H9 (cell line): Measurements from ENCODE around the gene PPCDC. TPM values are rescaled to one million over a fixed set of nuclear protein-coding genes. Genes with fewer than 3 reads are reported as not detected.

ENCODE experiments used
- DNase-seq: peaks from one replicate; pipeline ENCODE4 v3.0.0-alpha.2; 2017
- H2AFZ ChIP-seq: one replicate; pipeline ENCODE4 v1.6.1; 2013; ENCODE audit warnings: mild to moderate bottlenecking, low read length, control low read depth, moderate library complexity
- H2AK5ac ChIP-seq: 2 replicates; pipeline ENCODE4 v1.6.1; 2013; ENCODE audit warnings: low read length, control low read depth, mixed read lengths; ENCODE audit not compliant: insufficient read length
- H2BK120ac ChIP-seq: one replicate; pipeline ENCODE4 v1.6.1; 2013; ENCODE audit warnings: low read depth, mild to moderate bottlenecking, low read length, control low read depth, inconsistent platforms; ENCODE audit not compliant: poor library complexity, severe bottlenecking
- H2BK12ac ChIP-seq: 2 replicates; pipeline ENCODE4 v1.6.1; 2013; ENCODE audit warnings: low read length, control low read depth, mixed read lengths, low read depth; ENCODE audit not compliant: insufficient read length
- H2BK15ac ChIP-seq: 2 replicates; pipeline ENCODE4 v1.6.1; 2013; ENCODE audit warnings: low read depth, low read length, control low read depth
- H2BK20ac ChIP-seq: one replicate; pipeline ENCODE4 v1.6.1; 2013; ENCODE audit warnings: low read depth, mild to moderate bottlenecking, low read length, control low read depth, inconsistent platforms; ENCODE audit not compliant: poor library complexity, severe bottlenecking
- H2BK5ac ChIP-seq: 2 replicates; pipeline ENCODE4 v1.6.1; 2013; ENCODE audit warnings: low read length, control low read depth, mixed read lengths; ENCODE audit not compliant: insufficient read length
- H3K14ac ChIP-seq: 2 replicates; pipeline ENCODE4 v1.6.1; 2013; ENCODE audit warnings: low read length, control low read depth; ENCODE audit not compliant: insufficient read depth
- H3K18ac ChIP-seq: 2 replicates; pipeline ENCODE4 v1.6.1; 2013; ENCODE audit warnings: low read depth, mild to moderate bottlenecking, mixed read lengths, low read length, control low read depth; ENCODE audit not compliant: insufficient read length
- H3K23ac ChIP-seq: 2 replicates; pipeline ENCODE4 v1.6.1; 2013; ENCODE audit warnings: low read length, control low read depth, mixed read lengths, low read depth; ENCODE audit not compliant: insufficient read length
- H3K23me2 ChIP-seq: 2 replicates; pipeline ENCODE4 v1.6.1; 2013; ENCODE audit warnings: low read depth, mild to moderate bottlenecking, mixed read lengths, low read length, control low read depth; ENCODE audit not compliant: insufficient read length, poor library complexity, severe bottlenecking
- H3K27ac ChIP-seq: 2 replicates; pipeline ENCODE4 v1.5.1; 2013; ENCODE audit warnings: low read length, control low read depth, mixed read lengths, low read depth; ENCODE audit not compliant: insufficient read length
- H3K27me3 ChIP-seq: 2 replicates; pipeline ENCODE4 v1.6.1; 2013; ENCODE audit warnings: low read length, control low read depth, inconsistent platforms; ENCODE audit not compliant: insufficient read depth
- H3K4ac ChIP-seq: 2 replicates; pipeline ENCODE4 v1.6.1; 2013; ENCODE audit warnings: low read depth, mild to moderate bottlenecking, control low read depth, inconsistent platforms, low read length, moderate library complexity
- H3K4me1 ChIP-seq: 2 replicates; pipeline ENCODE4 v1.6.1; 2013; ENCODE audit warnings: low read length, control low read depth, inconsistent platforms; ENCODE audit not compliant: insufficient read depth
- H3K4me2 ChIP-seq: 2 replicates; pipeline ENCODE4 v1.6.1; 2013; ENCODE audit warnings: low read length, control low read depth, mixed read lengths; ENCODE audit not compliant: insufficient read length, insufficient read depth
- H3K56ac ChIP-seq: 2 replicates; pipeline ENCODE4 v1.6.1; 2013; ENCODE audit warnings: low read depth, mild to moderate bottlenecking, mixed read lengths, low read length, control low read depth; ENCODE audit not compliant: insufficient read length
- H3K79me1 ChIP-seq: 2 replicates; pipeline ENCODE4 v1.6.1; 2013; ENCODE audit warnings: low read depth, mild to moderate bottlenecking, moderate library complexity, low read length, control low read depth, inconsistent platforms; ENCODE audit not compliant: insufficient read depth, poor library complexity, severe bottlenecking
- H3K79me2 ChIP-seq: 2 replicates; pipeline ENCODE4 v1.6.1; 2013; ENCODE audit warnings: low read length, control low read depth, inconsistent platforms; ENCODE audit not compliant: insufficient read depth
- H3K9ac ChIP-seq: 2 replicates; pipeline ENCODE4 v1.6.1; 2013; ENCODE audit warnings: low read length, control low read depth, mixed read lengths; ENCODE audit not compliant: insufficient read length; ENCODE audit errors: extremely low read depth
- H3K9me3 ChIP-seq: one replicate; pipeline ENCODE4 v1.6.1; 2013; ENCODE audit warnings: low read depth, low read length, inconsistent platforms; ENCODE audit not compliant: control insufficient read depth
- H3T11ph ChIP-seq: one replicate; pipeline ENCODE4 v1.6.1; 2013; ENCODE audit warnings: mild to moderate bottlenecking, low read length, control low read depth, inconsistent platforms
- H4K20me1 ChIP-seq: one replicate; pipeline ENCODE4 v1.6.1; 2013; ENCODE audit not compliant: control insufficient read depth, insufficient read length, insufficient read depth
- H4K5ac ChIP-seq: 2 replicates; pipeline ENCODE4 v1.6.1; 2013; ENCODE audit warnings: low read depth, mild to moderate bottlenecking, mixed read lengths, low read length, control low read depth; ENCODE audit not compliant: insufficient read length
- H4K8ac ChIP-seq: replicated peaks from 2 replicates; pipeline ENCODE4 v1.6.1; 2013; ENCODE audit warnings: low read length, control low read depth, mixed read lengths, low read depth; ENCODE audit not compliant: insufficient read length
- H4K91ac ChIP-seq: 2 replicates; pipeline ENCODE4 v1.6.1; 2013; ENCODE audit warnings: low read depth, mild to moderate bottlenecking, moderate library complexity, mixed read lengths, low read length, control low read depth; ENCODE audit not compliant: insufficient read length
- H3K27ac Mint-ChIP-seq, 3 experiments: 2 replicates in 2 of 3; 3 replicates in 1 of 3; pipeline ENCODE4 v1.8.0; 2020 to 2021; ENCODE audit warnings: mixed read lengths in 3 of 3, mild to moderate bottlenecking in 1 of 3, moderate library complexity in 1 of 3
- H3K27me3 Mint-ChIP-seq: 2 replicates; pipeline ENCODE4 v1.8.0; 2021; ENCODE audit warnings: low read depth, mild to moderate bottlenecking, moderate library complexity, mixed read lengths
- H3K36me3 Mint-ChIP-seq, 3 experiments: 2 replicates in 2 of 3; 3 replicates in 1 of 3; pipeline ENCODE4 v1.8.0; 2020 to 2021; ENCODE audit warnings: low read depth in 3 of 3, mixed read lengths in 3 of 3; ENCODE audit not compliant: insufficient read depth in 1 of 3
- H3K4me1 Mint-ChIP-seq, 2 experiments: 2 replicates each; pipeline ENCODE4 v1.8.0; 2020; ENCODE audit warnings: mixed read lengths in 2 of 2
- H3K4me3 Mint-ChIP-seq, 2 experiments: 2 replicates in 1 of 2; 3 replicates in 1 of 2; pipeline ENCODE4 v1.8.0; 2020 to 2021; ENCODE audit warnings: mild to moderate bottlenecking in 2 of 2, mixed read lengths in 2 of 2, moderate library complexity in 1 of 2
- H3K9me3 Mint-ChIP-seq, 2 experiments: 2 replicates in 1 of 2; 3 replicates in 1 of 2; pipeline ENCODE4 v1.8.0; 2020; ENCODE audit warnings: mild to moderate bottlenecking in 2 of 2, mixed read lengths in 2 of 2, moderate library complexity in 1 of 2
- WGBS: extraction: QIAGEN DNeasy Blood & Tissue Kit; methylation state at CpG from one replicate; pipeline ENCODE4 v1.1.7; 2013; ENCODE audit warnings: missing lambda C conversion rate, low lambda C conversion rate, mixed read lengths; ENCODE audit not compliant: insufficient read length; ENCODE audit errors: extremely low coverage; 5-methylcytosine and 5-hydroxymethylcytosine counted together
- total RNA-seq: library from RNA; stranded (reverse); gene quantifications from 2 replicates; pipeline ENCODE4 v1.2.1, GENCODE V29; 2021
- TF ChIP-seq, protein P1 (sequence below): fragments of 200-600 bp; sonication (generic); conservative IDR thresholded peaks from 3 replicates; pipeline ENCODE4 v1.8.0; 2021; ENCODE audit warnings: antibody characterized with exemption, mild to moderate bottlenecking

Gene PPCDC
- total RNA-seq, 1 experiment from 2014 or later = 17.6 TPM

- DNase-seq = no peak
- TF ChIP-seq, protein P1, sequence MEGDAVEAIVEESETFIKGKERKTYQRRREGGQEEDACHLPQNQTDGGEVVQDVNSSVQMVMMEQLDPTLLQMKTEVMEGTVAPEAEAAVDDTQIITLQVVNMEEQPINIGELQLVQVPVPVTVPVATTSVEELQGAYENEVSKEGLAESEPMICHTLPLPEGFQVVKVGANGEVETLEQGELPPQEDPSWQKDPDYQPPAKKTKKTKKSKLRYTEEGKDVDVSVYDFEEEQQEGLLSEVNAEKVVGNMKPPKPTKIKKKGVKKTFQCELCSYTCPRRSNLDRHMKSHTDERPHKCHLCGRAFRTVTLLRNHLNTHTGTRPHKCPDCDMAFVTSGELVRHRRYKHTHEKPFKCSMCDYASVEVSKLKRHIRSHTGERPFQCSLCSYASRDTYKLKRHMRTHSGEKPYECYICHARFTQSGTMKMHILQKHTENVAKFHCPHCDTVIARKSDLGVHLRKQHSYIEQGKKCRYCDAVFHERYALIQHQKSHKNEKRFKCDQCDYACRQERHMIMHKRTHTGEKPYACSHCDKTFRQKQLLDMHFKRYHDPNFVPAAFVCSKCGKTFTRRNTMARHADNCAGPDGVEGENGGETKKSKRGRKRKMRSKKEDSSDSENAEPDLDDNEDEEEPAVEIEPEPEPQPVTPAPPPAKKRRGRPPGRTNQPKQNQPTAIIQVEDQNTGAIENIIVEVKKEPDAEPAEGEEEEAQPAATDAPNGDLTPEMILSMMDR = no peak; the same call in 2 of the 3 replicates
- H3T11ph ChIP-seq = no peak overlapping the region
- Mint-ChIP-seq H3K27ac (no peak overlapping the region; a peak in 1 of 7 replicates), H3K4me3 (no peak overlapping the region), H3K4me1 (peaks cover 46 to 56% of the 10 kb centered on the region in 2 experiments), H3K9me3 (no peaks in the 10 kb centered on the region), H3K36me3 (peaks cover 18 to 41% (median 31%) of the 10 kb centered on the region in 3 experiments; a peak in 6 of 7 replicates), H3K27me3 (no peaks in the 10 kb centered on the region; the same call in 1 of the 2 replicates)
- H3K14ac ChIP-seq = no peak overlapping the region
- no peak overlapping the region for H2BK120ac ChIP-seq
- H3K27me3 ChIP-seq = no peaks in the 10 kb centered on the region
- H4K20me1 ChIP-seq = no peaks in the 10 kb centered on the region
- H3K23me2 ChIP-seq = no peaks in the 10 kb centered on the region
- H3K4ac ChIP-seq = no peak overlapping the region
- H2BK5ac ChIP-seq = no peak overlapping the region
- H3K9ac ChIP-seq = no peak overlapping the region
- H3K27ac ChIP-seq = no peak overlapping the region
- H2BK20ac ChIP-seq = no peak overlapping the region
- H3K79me2 ChIP-seq = no peaks in the 10 kb centered on the region
- H3K56ac ChIP-seq = no peak overlapping the region
- no peak overlapping the region for H2AK5ac ChIP-seq
- H2BK12ac ChIP-seq = no peak overlapping the region
- H3K9me3 ChIP-seq = no peaks in the 10 kb centered on the region
- H4K91ac ChIP-seq = no peak overlapping the region
- no peak overlapping the region for H3K23ac ChIP-seq
- 0 out of 2 replicates have a peak, but pooled peaks cover 3% of the 10 kb centered on the region for H3K4me1 ChIP-seq
- H4K8ac ChIP-seq = no peak overlapping the region
- H3K4me2 ChIP-seq = no peak overlapping the region
- H2BK15ac ChIP-seq = no peak overlapping the region
- H4K5ac ChIP-seq = no peak overlapping the region
- H3K18ac ChIP-seq = no peak overlapping the region
- H2AFZ ChIP-seq = no peak overlapping the region
- no CpG with 5 or more reads among the region's 6 CpGs for WGBS
- peaks cover 3% of the 10 kb centered on the region for H3K79me1 ChIP-seq
Measured at GRCh38 chr15:75033809-75034208, 10.4 kb downstream of the PPCDC start.
